OCI-LY7 (cell line): ENCODE results near the gene SSBP2. TPM values are rescaled to one million over a fixed set of nuclear protein-coding genes. Genes with fewer than 3 reads are reported as not detected.
A peak's percentile ranks its signal among the peaks of the same experiment; 100 is the strongest.

Source experiments
- BruUV-seq: library from RNA; stranded (reverse); fragments of 400-500 nt; replicated peaks from 2 replicates; lab custom pipeline; 2021; lab: Mats Ljungman, UMichigan
- CTCF ChIA-PET: fragments of 300-600 bp; sonication (Branson Sonifier 250); formaldehyde crosslinking; loops from one replicate; lab custom pipeline; 2022; ENCODE audit warnings: antibody characterized with exemption; ENCODE audit not compliant: unreplicated experiment; lab: Charles Lee
- POLR2A ChIA-PET: fragments of 300-600 bp; sonication (Branson Sonifier 250); formaldehyde crosslinking; loops from one replicate; lab custom pipeline; 2022; ENCODE audit warnings: antibody characterized with exemption; lab: Charles Lee
- DNase-seq: peaks from one replicate; pipeline ENCODE4 v3.0.0-alpha.2; 2015; ENCODE audit warnings: low spot score
- H2AFZ ChIP-seq: fragments of 200-600 bp; sonication (generic), shearing (Covaris generic); 2 replicates; pipeline ENCODE4 v1.6.1; 2014; ENCODE audit warnings: mild to moderate bottlenecking, antibody characterized with exemption, low read length, moderate library complexity
- H3K27ac ChIP-seq: fragments of 200-600 bp; sonication (generic); 2 replicates; pipeline ENCODE4 v1.5.1; 2014; ENCODE audit warnings: mixed run types, low read depth, mild to moderate bottlenecking, moderate library complexity, low read length, inconsistent platforms; ENCODE audit not compliant: poor library complexity, severe bottlenecking
- H3K36me3 ChIP-seq: fragments of 200-600 bp; sonication (generic); 2 replicates; pipeline ENCODE4 v1.6.1; 2014; ENCODE audit warnings: mild to moderate bottlenecking, antibody characterized with exemption, low read length, moderate library complexity, mixed read lengths; ENCODE audit not compliant: insufficient read depth
- H3K4me1 ChIP-seq: fragments of 200-600 bp; sonication (generic); 2 replicates; pipeline ENCODE4 v1.5.1; 2014; ENCODE audit warnings: mild to moderate bottlenecking, low read length; ENCODE audit not compliant: insufficient read depth, poor library complexity, severe bottlenecking
- H3K4me2 ChIP-seq: fragments of 200-600 bp; sonication (generic); 2 replicates; pipeline ENCODE4 v1.6.1; 2014; ENCODE audit warnings: mild to moderate bottlenecking, low read length
- H3K4me3 ChIP-seq: fragments of 200-600 bp; sonication (generic); 2 replicates; pipeline ENCODE4 v1.5.1; 2014; ENCODE audit warnings: mild to moderate bottlenecking, low read depth, low read length; ENCODE audit not compliant: poor library complexity, severe bottlenecking
- H3K79me2 ChIP-seq: fragments of 200-600 bp; sonication (generic); 2 replicates; pipeline ENCODE4 v1.6.1; 2016; ENCODE audit warnings: low read depth, mild to moderate bottlenecking, low read length, moderate library complexity, mixed read lengths; ENCODE audit not compliant: insufficient read depth
- H3K9me2 ChIP-seq: fragments of 200-600 bp; sonication (generic); 2 replicates; pipeline ENCODE4 v1.6.1; 2016; ENCODE audit warnings: mild to moderate bottlenecking, low read length, mixed read lengths; ENCODE audit not compliant: insufficient read depth
- H3K9me3 ChIP-seq: fragments of 200-600 bp; sonication (generic); 2 replicates; pipeline ENCODE4 v1.6.1; 2014; ENCODE audit warnings: mild to moderate bottlenecking, mixed run types, low read length, mixed read lengths
- H4K20me1 ChIP-seq: fragments of 200-600 bp; sonication (generic); 2 replicates; pipeline ENCODE4 v1.6.1; 2014; ENCODE audit warnings: mild to moderate bottlenecking, antibody characterized with exemption, low read length, moderate library complexity, mixed read lengths; ENCODE audit not compliant: insufficient read depth
- EZH2phosphoT487 ChIP-seq: fragments of 200-600 bp; sonication (generic); IDR thresholded peaks from 2 replicates; pipeline ENCODE4 v1.6.1; 2018; ENCODE audit warnings: low read depth, borderline replicate concordance, mild to moderate bottlenecking, mixed run types, antibody characterized with exemption, low read length, moderate library complexity, mixed read lengths
- intact Hi-C: fragments of 100-400 bp; cut with micrococcal nuclease; formaldehyde crosslinking; loops from one replicate; pipeline ENCODE4 v1.10.0; 2022; ENCODE audit not compliant: unreplicated experiment
- total RNA-seq, 2 experiments: library from RNA; depleted of rRNA in 1 of 2; stranded (reverse); fragments of >200 nt in 1 of 2; shearing (Covaris generic) in 1 of 2; gene quantifications; 2 replicates each; pipeline ENCODE4 v1.2.3, GENCODE V29; 2014 to 2022
- TF ChIP-seq, protein P1 (sequence below): fragments of 200-600 bp; sonication (generic); conservative IDR thresholded peaks from 2 replicates; pipeline ENCODE4 v1.5.1; 2014; ENCODE audit warnings: mild to moderate bottlenecking, antibody characterized with exemption, low read length, moderate library complexity, mixed read lengths

The SSBP2 gene
- total RNA-seq, 2 experiments from 2014 or later: 140 to 172 TPM

DNA sequence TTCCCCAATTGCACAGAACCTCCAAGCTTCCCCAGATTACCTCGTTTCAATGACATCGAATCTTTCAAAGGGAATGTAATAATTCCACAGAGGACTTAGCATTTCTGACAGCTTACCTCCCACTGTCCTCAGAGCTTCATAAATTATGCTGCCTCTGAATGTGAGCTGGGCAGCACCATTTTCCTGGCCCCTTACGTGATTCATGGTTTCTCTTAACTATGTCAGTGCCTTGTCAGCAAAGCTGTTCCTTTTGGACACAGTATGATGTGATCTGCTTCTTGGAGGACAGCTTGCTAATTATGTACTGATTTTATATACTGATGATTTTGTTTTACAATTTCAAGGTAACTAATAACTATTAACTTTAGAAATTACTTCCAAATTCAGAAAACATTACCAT lies 27.7 kb upstream of the SSBP2 start:
- intact Hi-C loops: no loop called here

DNA sequence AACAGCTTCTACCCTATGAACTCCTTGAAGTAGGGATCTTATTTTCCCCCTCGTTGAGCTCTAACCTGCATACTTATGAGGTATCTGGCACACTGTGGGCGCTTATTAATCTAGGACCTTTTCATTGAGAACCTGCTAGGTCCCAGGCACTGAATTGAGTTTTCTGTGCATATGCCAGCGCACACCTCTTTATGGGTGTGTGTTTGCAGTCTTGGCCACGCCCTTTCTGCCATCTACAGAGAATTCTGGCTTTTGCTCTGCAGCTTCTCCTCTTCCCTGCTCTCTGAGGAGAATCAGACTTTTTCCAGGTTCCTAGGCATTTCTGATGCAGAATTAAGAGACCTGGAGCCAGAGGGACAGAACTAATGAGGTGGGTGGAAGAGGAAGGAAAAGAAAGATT lies 25.4 kb upstream of the SSBP2 start:
- no TSS peak for BruUV-seq
- no peak overlapping the region for H2AFZ ChIP-seq
- H3K36me3 ChIP-seq: no peaks in the 10 kb centered on the region
- H3K4me3 ChIP-seq: no peak overlapping the region
- no peak overlapping the region for H3K27ac ChIP-seq
- intact Hi-C loops: no loop called here
- H3K4me1 ChIP-seq: peaks cover 17% of the 10 kb centered on the region
- H3K79me2 ChIP-seq: no peaks in the 10 kb centered on the region
- no peaks in the 10 kb centered on the region for H3K9me2 ChIP-seq
- CTCF ChIA-PET: no interaction called here
- H3K4me2 ChIP-seq: no peak overlapping the region
- TF ChIP-seq, protein P1, sequence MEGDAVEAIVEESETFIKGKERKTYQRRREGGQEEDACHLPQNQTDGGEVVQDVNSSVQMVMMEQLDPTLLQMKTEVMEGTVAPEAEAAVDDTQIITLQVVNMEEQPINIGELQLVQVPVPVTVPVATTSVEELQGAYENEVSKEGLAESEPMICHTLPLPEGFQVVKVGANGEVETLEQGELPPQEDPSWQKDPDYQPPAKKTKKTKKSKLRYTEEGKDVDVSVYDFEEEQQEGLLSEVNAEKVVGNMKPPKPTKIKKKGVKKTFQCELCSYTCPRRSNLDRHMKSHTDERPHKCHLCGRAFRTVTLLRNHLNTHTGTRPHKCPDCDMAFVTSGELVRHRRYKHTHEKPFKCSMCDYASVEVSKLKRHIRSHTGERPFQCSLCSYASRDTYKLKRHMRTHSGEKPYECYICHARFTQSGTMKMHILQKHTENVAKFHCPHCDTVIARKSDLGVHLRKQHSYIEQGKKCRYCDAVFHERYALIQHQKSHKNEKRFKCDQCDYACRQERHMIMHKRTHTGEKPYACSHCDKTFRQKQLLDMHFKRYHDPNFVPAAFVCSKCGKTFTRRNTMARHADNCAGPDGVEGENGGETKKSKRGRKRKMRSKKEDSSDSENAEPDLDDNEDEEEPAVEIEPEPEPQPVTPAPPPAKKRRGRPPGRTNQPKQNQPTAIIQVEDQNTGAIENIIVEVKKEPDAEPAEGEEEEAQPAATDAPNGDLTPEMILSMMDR: no peak
- TF ChIP-seq EZH2phosphoT487: no peak
- DNase-seq: no peak
- H4K20me1 ChIP-seq: no peaks in the 10 kb centered on the region
- POLR2A ChIA-PET: interaction anchor here (0.6 to 3.3 kb wide), 4 partner anchors 10 to 308 kb away, joined by 3 to 11 read pairs (median 4); no protein-coding TSS in a partner anchor
- no peaks in the 10 kb centered on the region for H3K9me3 ChIP-seq

More for the DNA sequence above, 27.7 kb upstream of the SSBP2 start:
- POLR2A ChIA-PET: interaction anchor here (0.6 to 2.4 kb wide), 20 partner anchors 9 to 201 kb away, joined by 3 to 20 read pairs (median 5); partner anchors contain the start of gene SSBP2
- H3K4me2 ChIP-seq: peak overlapping the region; percentile 82
- no peaks in the 10 kb centered on the region for H3K9me2 ChIP-seq
- H3K9me3 ChIP-seq: no peaks in the 10 kb centered on the region
- no peaks in the 10 kb centered on the region for H3K79me2 ChIP-seq
- peaks cover 17% of the 10 kb centered on the region for H3K4me1 ChIP-seq
- no peaks in the 10 kb centered on the region for H3K36me3 ChIP-seq
- no TSS peak for BruUV-seq
- H4K20me1 ChIP-seq: no peaks in the 10 kb centered on the region
- peak overlapping the region; percentile 96 for H2AFZ ChIP-seq
- H3K27ac ChIP-seq: no peak overlapping the region
- TF ChIP-seq EZH2phosphoT487: no peak
- TF ChIP-seq, protein P1: no peak
- CTCF ChIA-PET: interaction anchor here (0.9 to 1.2 kb wide), 3 partner anchors 12 to 73 kb away, joined by 3 to 5 read pairs (median 3); no protein-coding TSS in a partner anchor
- peak; percentile 31 for DNase-seq
- H3K4me3 ChIP-seq: peak overlapping the region; percentile 62

DNA sequence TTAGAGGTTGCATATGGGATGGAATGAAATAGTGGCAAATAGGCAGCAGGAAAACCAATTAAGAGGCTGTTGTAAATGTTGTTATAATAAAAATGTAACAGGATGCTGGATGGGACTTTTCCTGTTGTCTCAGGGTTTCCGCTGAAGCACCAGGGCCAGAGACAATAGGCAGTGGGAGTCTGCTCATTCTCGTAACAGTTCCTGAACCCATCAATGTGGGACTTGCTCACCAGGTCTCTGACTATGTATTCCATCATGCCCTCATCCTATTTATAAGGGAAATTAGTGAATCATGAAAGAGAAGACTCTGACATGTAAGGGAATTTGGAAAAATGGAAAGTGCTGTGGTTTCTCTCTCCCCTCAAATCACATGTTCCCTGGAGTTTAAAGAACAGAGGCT lies 23.5 kb upstream of the SSBP2 start:
- H3K4me2 ChIP-seq: no peak overlapping the region
- H3K36me3 ChIP-seq: no peaks in the 10 kb centered on the region
- TF ChIP-seq, protein P1: no peak
- TF ChIP-seq EZH2phosphoT487: no peak
- ChIA-PET CTCF (no interaction called here), POLR2A (interaction anchor here (1.5 to 3.3 kb wide), 3 partner anchors 8 to 12 kb away, joined by 5 to 11 read pairs (median 6); no protein-coding TSS in a partner anchor)
- no peak overlapping the region for H3K27ac ChIP-seq
- no peak overlapping the region for H3K4me3 ChIP-seq
- H3K79me2 ChIP-seq: no peaks in the 10 kb centered on the region
- H3K9me3 ChIP-seq: no peaks in the 10 kb centered on the region
- intact Hi-C loops: no loop called here
- H3K9me2 ChIP-seq: no peaks in the 10 kb centered on the region
- H4K20me1 ChIP-seq: no peaks in the 10 kb centered on the region
- H3K4me1 ChIP-seq: peaks cover 9% of the 10 kb centered on the region
- no TSS peak for BruUV-seq
- no peak overlapping the region for H2AFZ ChIP-seq
- no peak for DNase-seq
